ENCODE results near the gene COQ8B.

DNA sequence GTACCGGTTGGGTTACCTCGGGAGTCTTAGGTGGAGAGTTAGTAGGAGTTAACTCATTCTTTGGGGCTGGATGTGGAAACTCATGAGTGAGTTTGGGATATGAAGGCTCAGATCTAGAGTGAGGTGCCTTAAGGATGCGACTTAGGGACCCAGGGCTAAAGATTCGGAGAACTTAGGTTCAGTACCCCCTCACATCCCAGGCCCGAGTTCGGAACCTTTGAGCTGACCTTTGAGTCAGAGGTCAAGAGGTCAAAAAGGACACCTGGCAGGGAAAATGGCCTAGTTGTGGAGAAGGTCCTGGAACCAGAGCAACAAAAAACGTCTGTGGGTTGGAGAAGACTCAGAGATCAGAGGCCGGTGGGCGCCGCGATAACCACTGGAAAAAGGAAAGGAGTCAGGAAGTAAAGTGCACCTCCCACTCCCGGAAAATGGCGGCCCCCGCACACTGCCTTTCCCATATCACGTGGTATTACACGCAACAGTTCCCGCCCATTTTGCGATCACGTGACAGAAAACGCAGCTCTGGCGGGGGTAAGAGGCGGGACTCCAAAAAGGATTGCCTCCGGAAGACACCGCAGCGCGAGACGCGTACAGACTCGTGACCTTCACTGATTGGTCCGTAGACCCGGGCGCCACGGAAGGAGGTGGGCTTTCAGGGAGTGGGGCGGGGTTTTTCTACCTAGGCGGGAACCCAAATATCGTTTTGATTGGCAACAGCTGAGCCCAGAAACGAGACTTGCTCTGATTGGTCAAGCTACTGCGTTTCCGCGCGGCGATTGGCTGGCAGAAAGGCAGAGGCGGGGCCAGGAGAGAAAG, 33.6 kb upstream of the COQ8B start, which contains the start of gene ACTMAP:
- TF ChIP-seq, protein P1, sequence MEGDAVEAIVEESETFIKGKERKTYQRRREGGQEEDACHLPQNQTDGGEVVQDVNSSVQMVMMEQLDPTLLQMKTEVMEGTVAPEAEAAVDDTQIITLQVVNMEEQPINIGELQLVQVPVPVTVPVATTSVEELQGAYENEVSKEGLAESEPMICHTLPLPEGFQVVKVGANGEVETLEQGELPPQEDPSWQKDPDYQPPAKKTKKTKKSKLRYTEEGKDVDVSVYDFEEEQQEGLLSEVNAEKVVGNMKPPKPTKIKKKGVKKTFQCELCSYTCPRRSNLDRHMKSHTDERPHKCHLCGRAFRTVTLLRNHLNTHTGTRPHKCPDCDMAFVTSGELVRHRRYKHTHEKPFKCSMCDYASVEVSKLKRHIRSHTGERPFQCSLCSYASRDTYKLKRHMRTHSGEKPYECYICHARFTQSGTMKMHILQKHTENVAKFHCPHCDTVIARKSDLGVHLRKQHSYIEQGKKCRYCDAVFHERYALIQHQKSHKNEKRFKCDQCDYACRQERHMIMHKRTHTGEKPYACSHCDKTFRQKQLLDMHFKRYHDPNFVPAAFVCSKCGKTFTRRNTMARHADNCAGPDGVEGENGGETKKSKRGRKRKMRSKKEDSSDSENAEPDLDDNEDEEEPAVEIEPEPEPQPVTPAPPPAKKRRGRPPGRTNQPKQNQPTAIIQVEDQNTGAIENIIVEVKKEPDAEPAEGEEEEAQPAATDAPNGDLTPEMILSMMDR (conservative IDR thresholded peaks at IDR 0.05; ENCODE audit: low read depth, low read length): no peak
- no peak for TF ChIP-seq EZH2phosphoT487 (IDR thresholded peaks at IDR 0.05; ENCODE audit: borderline replicate concordance, low read length)
